ENCODE data around the gene COA3.

DNA sequence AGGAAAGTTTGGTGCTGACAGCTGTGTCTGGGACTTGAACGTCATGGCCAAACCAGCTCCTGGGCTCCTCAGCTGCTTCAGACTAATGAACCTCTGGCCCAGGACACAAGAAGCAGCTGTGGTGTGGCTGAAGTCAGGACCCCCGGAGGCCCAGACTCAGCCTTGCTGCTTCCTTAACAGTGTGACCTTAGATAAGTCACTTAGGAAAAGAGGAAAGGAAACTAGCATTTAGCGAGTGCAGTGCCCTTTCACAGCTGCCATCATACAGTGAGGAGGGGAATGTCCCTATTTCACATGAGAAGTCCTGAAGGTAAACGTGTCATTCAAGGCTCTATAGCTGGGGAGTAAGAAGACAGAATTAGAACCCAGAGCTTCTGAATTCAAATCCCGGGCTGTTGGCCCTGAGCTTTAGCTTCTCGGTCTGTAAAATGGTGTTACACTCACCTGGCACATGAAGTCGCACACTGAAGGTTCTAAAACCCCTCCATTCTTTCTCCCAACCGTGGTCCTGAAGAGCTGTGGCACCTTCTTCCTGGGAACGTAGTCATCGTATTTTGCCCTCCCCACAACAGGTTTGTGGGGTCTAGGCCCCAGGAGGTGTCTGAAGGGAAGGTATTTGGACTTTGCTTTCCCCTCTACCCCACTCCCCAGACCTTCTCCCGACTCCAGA, 38.4 kb downstream of the COA3 start:
- TF ChIP-seq EZH2 (IDR thresholded peaks at IDR 0.05; ENCODE audit: borderline replicate concordance, low read length), result peak; percentile 49
- TF ChIP-seq, protein P1, sequence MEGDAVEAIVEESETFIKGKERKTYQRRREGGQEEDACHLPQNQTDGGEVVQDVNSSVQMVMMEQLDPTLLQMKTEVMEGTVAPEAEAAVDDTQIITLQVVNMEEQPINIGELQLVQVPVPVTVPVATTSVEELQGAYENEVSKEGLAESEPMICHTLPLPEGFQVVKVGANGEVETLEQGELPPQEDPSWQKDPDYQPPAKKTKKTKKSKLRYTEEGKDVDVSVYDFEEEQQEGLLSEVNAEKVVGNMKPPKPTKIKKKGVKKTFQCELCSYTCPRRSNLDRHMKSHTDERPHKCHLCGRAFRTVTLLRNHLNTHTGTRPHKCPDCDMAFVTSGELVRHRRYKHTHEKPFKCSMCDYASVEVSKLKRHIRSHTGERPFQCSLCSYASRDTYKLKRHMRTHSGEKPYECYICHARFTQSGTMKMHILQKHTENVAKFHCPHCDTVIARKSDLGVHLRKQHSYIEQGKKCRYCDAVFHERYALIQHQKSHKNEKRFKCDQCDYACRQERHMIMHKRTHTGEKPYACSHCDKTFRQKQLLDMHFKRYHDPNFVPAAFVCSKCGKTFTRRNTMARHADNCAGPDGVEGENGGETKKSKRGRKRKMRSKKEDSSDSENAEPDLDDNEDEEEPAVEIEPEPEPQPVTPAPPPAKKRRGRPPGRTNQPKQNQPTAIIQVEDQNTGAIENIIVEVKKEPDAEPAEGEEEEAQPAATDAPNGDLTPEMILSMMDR (conservative IDR thresholded peaks at IDR 0.05 in 1 of 2, IDR thresholded peaks at IDR 0.05 in 1 of 2; ENCODE audit: extremely low read depth in 1 of 2, insufficient read depth in 1 of 2, low read depth in 1 of 2, low read length in 2 of 2), result no peak

Data from mammary epithelial cell (primary cell).